MM.1S (cell line): ENCODE data around the gene RTN4.

Source experiments
- DNase-seq: peaks from one replicate; pipeline ENCODE4 v3.0.0-alpha.2; 2015
- H2AFZ ChIP-seq: fragments of 300-600 bp; sonication (generic); 2 replicates; pipeline ENCODE4 v1.6.0; 2016; ENCODE audit warnings: antibody characterized with exemption, low read length
- H3F3A ChIP-seq: fragments of 300-600 bp; sonication (generic); 2 replicates; pipeline ENCODE4 v1.6.1; 2016; ENCODE audit warnings: mild to moderate bottlenecking, antibody characterized with exemption, low read length, moderate library complexity, mixed read lengths; ENCODE audit not compliant: insufficient read depth
- H3K27ac ChIP-seq: fragments of 300-600 bp; sonication (generic); 2 replicates; pipeline ENCODE4 v1.5.1; 2016; ENCODE audit warnings: mild to moderate bottlenecking, low read length
- H3K27me3 ChIP-seq: fragments of 300-600 bp; sonication (generic); replicated peaks from 2 replicates; pipeline ENCODE4 v1.6.0; 2016; ENCODE audit warnings: low read length; ENCODE audit not compliant: insufficient read depth
- H3K36me3 ChIP-seq: fragments of 300-600 bp; sonication (generic); replicated peaks from 2 replicates; pipeline ENCODE4 v1.6.1; 2016; ENCODE audit warnings: mild to moderate bottlenecking, low read length, mixed read lengths; ENCODE audit not compliant: insufficient read depth
- H3K4me1 ChIP-seq: fragments of 300-600 bp; sonication (generic); 2 replicates; pipeline ENCODE4 v1.6.1; 2016; ENCODE audit warnings: low read length, mixed read lengths
- H3K4me2 ChIP-seq: fragments of 300-600 bp; sonication (generic); 2 replicates; pipeline ENCODE4 v1.6.0; 2016; ENCODE audit warnings: low read depth, low read length
- H3K4me3 ChIP-seq: fragments of 300-600 bp; sonication (generic); 2 replicates; pipeline ENCODE4 v1.5.1; 2016; ENCODE audit warnings: low read length, mixed read lengths
- H3K79me2 ChIP-seq: fragments of 300-600 bp; sonication (generic); 2 replicates; pipeline ENCODE4 v1.6.1; 2016; ENCODE audit warnings: mixed run types, low read length, mixed read lengths
- H3K9ac ChIP-seq: fragments of 300-600 bp; sonication (generic); 2 replicates; pipeline ENCODE4 v1.6.1; 2016; ENCODE audit warnings: low read length, mixed read lengths
- H3K9me2 ChIP-seq: fragments of 300-600 bp; sonication (generic); replicated peaks from 2 replicates; pipeline ENCODE4 v1.6.1; 2016; ENCODE audit warnings: mild to moderate bottlenecking, low read length, mixed read lengths; ENCODE audit not compliant: insufficient read depth
- H3K9me3 ChIP-seq: fragments of 300-600 bp; sonication (generic); replicated peaks from 2 replicates; pipeline ENCODE4 v1.6.1; 2016; ENCODE audit warnings: mild to moderate bottlenecking, low read length, mixed read lengths; ENCODE audit not compliant: insufficient read depth
- H4K20me1 ChIP-seq: fragments of 300-600 bp; sonication (generic); 2 replicates; pipeline ENCODE4 v1.6.1; 2016; ENCODE audit warnings: mild to moderate bottlenecking, low read length, moderate library complexity, mixed read lengths; ENCODE audit not compliant: insufficient read depth
- EZH2 ChIP-seq: fragments of 300-600 bp; sonication (generic); optimal IDR thresholded peaks from 2 replicates; pipeline ENCODE3; 2017; ENCODE audit warnings: low read depth, mild to moderate bottlenecking, antibody characterized with exemption, low read length, mixed read lengths
- EZH2phosphoT487 ChIP-seq: fragments of 300-600 bp; sonication (generic); IDR thresholded peaks from 2 replicates; pipeline ENCODE4 v1.6.1; 2018; ENCODE audit warnings: antibody characterized with exemption, low read length
- TF ChIP-seq, protein P1 (sequence below): fragments of 300-600 bp; sonication (generic); IDR thresholded peaks from 2 replicates; pipeline ENCODE4 v1.5.1; 2016; ENCODE audit warnings: antibody characterized with exemption, low read length, mixed read lengths

The RTN4 gene

DNA sequence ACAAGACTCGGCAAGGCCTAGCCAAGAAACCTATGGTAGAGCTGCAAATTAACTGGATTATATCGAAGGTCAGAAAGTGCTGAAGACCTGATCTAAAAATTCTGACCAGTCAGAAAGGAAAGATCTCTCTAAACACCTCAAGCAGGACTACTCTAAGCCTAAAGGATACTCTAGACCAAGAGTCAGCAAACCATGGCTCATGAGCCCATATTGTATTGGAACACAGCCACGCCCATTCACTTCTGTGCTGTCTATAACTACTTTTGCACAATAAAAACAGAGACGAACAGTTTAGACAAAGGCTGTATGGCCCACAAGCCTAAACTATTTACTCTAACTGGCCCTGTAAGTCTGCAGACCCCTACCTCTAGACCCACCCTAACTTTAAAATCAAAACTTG is 18.7 kb downstream of the RTN4 start:
- Histone ChIP-seq H3K9me2 (no peaks in the 10 kb centered on the region), H3F3A (peaks cover 5% of the 10 kb centered on the region; the same call in 1 of the 2 replicates), H3K36me3 (no peaks in the 10 kb centered on the region), H3K27me3 (no peaks in the 10 kb centered on the region), H4K20me1 (no peaks in the 10 kb centered on the region; the same call in 1 of the 2 replicates), H3K4me1 (peaks cover 17% of the 10 kb centered on the region), H3K4me3 (no peak overlapping the region), H3K4me2 (no peak overlapping the region), H3K9ac (no peak overlapping the region), H2AFZ (no peak overlapping the region), H3K27ac (no peak overlapping the region), H3K9me3 (no peaks in the 10 kb centered on the region), H3K79me2 (peaks cover 94% of the 10 kb centered on the region)
- no peak for DNase-seq
- TF ChIP-seq, protein P1, sequence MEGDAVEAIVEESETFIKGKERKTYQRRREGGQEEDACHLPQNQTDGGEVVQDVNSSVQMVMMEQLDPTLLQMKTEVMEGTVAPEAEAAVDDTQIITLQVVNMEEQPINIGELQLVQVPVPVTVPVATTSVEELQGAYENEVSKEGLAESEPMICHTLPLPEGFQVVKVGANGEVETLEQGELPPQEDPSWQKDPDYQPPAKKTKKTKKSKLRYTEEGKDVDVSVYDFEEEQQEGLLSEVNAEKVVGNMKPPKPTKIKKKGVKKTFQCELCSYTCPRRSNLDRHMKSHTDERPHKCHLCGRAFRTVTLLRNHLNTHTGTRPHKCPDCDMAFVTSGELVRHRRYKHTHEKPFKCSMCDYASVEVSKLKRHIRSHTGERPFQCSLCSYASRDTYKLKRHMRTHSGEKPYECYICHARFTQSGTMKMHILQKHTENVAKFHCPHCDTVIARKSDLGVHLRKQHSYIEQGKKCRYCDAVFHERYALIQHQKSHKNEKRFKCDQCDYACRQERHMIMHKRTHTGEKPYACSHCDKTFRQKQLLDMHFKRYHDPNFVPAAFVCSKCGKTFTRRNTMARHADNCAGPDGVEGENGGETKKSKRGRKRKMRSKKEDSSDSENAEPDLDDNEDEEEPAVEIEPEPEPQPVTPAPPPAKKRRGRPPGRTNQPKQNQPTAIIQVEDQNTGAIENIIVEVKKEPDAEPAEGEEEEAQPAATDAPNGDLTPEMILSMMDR: no peak
- TF ChIP-seq EZH2: no peak
- no peak for TF ChIP-seq EZH2phosphoT487

GRCh38 chr2:55030766-55031165 is 19.5 kb downstream of the RTN4 start:
- H3K9me2 ChIP-seq: no peaks in the 10 kb centered on the region
- H3K27ac ChIP-seq: no peak overlapping the region
- H3K79me2 ChIP-seq: peaks cover 92% of the 10 kb centered on the region
- H3K4me1 ChIP-seq: peaks cover 24% of the 10 kb centered on the region
- no peaks in the 10 kb centered on the region for H3K36me3 ChIP-seq
- H2AFZ ChIP-seq: no peak overlapping the region
- H3K9me3 ChIP-seq: no peaks in the 10 kb centered on the region
- no peak overlapping the region for H3K4me2 ChIP-seq
- H4K20me1 ChIP-seq: no peaks in the 10 kb centered on the region; the same call in 1 of the 2 replicates
- no peak overlapping the region for H3K9ac ChIP-seq
- TF ChIP-seq EZH2phosphoT487 (no peak), EZH2 (no peak)
- TF ChIP-seq, protein P1: no peak
- H3F3A ChIP-seq: peaks cover 5% of the 10 kb centered on the region; the same call in 1 of the 2 replicates
- no peaks in the 10 kb centered on the region for H3K27me3 ChIP-seq
- no peak for DNase-seq
- H3K4me3 ChIP-seq: no peak overlapping the region

DNA sequence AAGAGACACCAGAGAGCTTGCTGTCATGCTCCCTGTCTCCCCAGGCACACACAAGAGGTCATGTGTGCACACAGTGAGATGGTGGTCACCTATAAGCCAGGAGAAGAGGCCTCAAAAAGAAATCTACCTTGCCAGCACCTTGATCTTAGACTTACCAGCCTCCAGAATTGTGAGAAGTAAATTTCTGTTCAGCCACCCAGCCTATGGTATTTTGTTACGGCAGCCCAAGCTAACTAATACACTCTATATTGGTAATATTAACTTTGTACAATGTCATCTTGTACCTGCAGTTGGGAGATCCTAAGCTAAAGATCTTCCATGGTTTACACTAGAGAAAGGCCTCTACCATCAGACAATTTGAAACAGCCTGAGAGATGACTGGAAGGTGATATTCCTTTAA is 21.2 kb downstream of the RTN4 start:
- no peaks in the 10 kb centered on the region for H3K9me3 ChIP-seq
- H3K27ac ChIP-seq: no peak overlapping the region
- peaks cover 29% of the 10 kb centered on the region for H3K4me1 ChIP-seq
- no peaks in the 10 kb centered on the region for H3K9me2 ChIP-seq
- TF ChIP-seq, protein P1: no peak
- TF ChIP-seq EZH2phosphoT487 (no peak), EZH2 (no peak)
- no peak overlapping the region for H3K4me2 ChIP-seq
- H3K4me3 ChIP-seq: no peak overlapping the region
- H3F3A ChIP-seq: peaks cover 5% of the 10 kb centered on the region; the same call in 1 of the 2 replicates
- no peaks in the 10 kb centered on the region; the same call in 1 of the 2 replicates for H4K20me1 ChIP-seq
- no peaks in the 10 kb centered on the region for H3K36me3 ChIP-seq
- DNase-seq: no peak
- H3K27me3 ChIP-seq: no peaks in the 10 kb centered on the region
- H3K79me2 ChIP-seq: peaks cover 89% of the 10 kb centered on the region
- no peak overlapping the region for H3K9ac ChIP-seq
- no peak overlapping the region for H2AFZ ChIP-seq
